ENCODE results near the gene NCK2.

Gene NCK2

GRCh38 chr2:105925390-105925789 lies 180.7 kb downstream of the NCK2 start:
- no peak for DNase-seq

DNA sequence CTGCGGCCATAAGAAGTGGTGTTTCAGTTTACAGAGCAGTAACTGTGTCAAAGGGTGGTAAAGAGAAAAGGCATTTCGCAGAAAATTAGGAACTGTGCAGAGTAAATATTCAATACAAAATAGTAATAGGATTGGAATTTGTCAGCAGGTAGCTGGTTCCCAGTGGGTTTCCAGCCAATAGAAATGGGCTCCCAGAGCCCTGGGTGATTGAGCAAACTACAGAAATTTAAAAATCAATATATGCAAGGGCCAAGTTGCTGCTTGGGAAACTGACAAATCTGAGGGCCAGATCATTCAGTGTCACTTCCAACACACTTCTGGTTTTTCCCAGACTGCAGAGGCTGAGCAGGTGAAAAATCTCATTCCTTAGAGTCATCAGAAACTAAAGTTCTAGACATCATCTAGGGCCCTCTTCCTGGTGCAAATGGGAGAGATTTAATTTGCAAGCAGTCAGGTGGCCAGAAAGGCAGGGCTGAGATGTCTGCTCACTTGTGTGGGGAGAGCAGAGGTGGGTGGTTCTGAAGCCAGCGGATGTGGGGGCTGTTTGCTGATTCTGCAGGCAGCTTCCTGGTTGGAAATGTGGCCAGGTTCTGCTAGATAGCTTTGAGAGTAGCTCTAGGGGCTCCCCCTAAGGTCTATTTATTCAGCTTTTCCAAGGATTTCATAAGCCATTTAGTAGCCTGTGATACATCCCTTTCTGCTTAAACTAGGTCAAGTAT lies 182.4 kb downstream of the NCK2 start:
- no peak for DNase-seq

- no peak for DNase-seq
Observed at GRCh38 chr2:105928086-105928485, 183.4 kb downstream of the NCK2 start.

DNA sequence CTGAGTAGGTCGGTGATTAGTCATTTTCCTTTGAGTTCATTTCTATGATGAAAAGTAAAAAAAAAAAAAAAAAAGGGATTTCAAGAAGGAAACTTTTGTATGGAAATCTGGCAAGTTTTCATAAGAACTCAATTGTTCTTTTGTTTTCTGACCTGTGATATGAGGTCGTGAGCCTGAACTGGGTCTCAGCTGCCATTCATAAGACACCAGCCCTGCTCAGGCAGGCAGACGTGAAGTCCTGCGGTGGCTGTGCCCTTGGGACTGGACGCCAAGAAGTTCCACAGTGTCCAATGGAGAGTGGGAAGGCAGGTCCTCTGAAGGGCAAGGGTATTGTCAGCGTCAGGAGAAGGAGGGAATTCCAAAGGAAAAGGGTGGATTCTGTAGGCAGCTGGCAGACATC lies 183.9 kb downstream of the NCK2 start:
- no peak for DNase-seq

GRCh38 chr2:105929516-105929915 lies 184.8 kb downstream of the NCK2 start:
- no peak for DNase-seq

DNA sequence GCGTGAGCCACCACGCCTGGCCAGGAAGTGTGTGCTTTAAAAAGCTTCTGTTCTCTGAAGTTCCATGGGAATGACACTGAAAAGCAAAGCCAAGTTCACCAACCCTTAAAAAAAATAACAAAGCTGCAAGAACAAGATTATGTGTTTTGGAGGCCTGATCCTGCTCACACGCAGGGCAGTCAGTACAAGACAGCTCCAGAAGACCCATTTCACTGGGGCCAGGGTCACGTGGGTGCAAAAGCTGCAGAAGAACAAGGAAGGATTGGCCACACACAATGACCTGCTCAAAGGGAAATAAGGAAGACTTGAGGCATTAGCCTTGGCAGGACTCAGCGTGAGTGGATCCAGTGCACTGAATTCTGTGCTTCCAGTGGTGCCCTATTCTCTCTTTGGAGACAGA lies 187.9 kb downstream of the NCK2 start:
- DNase-seq, result no peak

GRCh38 chr2:105933906-105934305 lies 189.2 kb downstream of the NCK2 start:
- DNase-seq, result no peak

DNA sequence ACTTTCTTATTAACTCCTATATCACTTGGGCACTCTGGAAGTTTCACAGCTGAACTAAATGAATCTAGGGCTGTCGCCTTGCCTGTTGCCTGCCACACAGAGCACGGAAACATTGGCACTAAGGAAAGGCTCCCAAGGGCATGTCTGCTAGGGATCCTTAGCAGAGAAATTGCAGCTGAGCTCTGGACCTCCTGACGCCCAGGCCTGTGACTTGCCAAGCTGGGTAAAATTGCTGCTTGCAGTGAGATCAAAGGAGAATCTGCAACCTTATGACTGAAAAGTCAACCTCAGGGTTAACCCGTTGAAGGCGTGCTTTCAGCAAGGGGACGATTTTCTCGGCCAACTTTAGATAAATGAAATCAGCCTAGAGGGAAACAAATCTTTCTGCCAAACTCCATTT lies 189.8 kb downstream of the NCK2 start:
- no peak for DNase-seq

DNA sequence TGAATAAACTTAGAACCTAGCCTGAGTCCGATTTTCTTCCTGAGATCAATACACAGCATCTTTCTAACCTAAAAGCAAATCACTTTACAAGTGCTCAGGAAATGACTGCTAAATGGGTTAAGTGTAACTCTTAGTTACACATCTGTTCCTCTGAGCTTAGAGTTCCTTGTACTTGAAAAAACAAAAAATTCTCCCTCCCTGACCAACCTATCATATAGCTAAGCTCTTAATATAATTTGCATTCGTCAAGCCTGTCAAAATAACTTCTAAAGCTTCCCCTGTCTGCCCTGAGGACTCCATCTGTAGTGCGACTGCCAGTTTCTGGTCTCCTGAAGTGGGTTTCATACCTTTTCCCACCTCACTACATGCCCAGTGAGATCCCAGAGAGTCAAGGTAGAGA lies 190.4 kb downstream of the NCK2 start:
- no peak for DNase-seq

DNA sequence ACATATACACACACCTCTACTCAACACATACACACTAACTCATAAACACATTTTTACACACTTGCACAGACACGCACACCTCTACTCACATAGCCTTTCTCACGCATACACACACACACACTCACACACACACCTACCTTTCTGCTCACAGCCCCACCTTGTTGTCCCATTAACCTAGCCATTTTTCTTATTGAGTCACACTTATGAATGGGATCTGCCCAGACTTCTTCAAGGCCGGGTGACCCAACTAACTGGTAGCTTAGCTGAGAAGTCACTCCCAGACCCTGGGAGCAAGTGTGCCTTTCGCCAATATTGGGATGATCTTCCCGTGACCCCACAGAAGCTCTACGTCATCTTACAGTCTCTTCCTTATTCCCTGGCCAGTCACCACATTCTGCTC lies 192.2 kb downstream of the NCK2 start:
- no peak for DNase-seq

GRCh38 chr2:105937498-105938097 lies 192.9 kb downstream of the NCK2 start:
- no peak for DNase-seq

All from right kidney (tissue), 1 donor.